Central memory CD8-positive, alpha-beta T cell (primary cell): ENCODE data around the gene SUSD4.

Experiments used
- ATAC-seq: fragments of 150-1000 bp; cut with Tn5 transposase; replicated peaks from 2 replicates; pipeline ENCODE4 v1.10.0; 2022; ENCODE audit warnings: mild to moderate bottlenecking, moderate FRiP score, moderate number of reproducible peaks; ENCODE audit not compliant: poor library complexity, severe bottlenecking; ENCODE audit errors: extremely low read depth
- DNase-seq, 2 donors: peaks; one replicate each; pipeline ENCODE4 v3.0.0; 2021; ENCODE audit warnings: low spot score in 2 of 2
- H3K27ac Mint-ChIP-seq: one replicate; pipeline ENCODE4 v1.8.0; 2022; ENCODE audit warnings: low read depth, mild to moderate bottlenecking, moderate library complexity, mixed read lengths
- H3K27me3 Mint-ChIP-seq: one replicate; pipeline ENCODE4 v1.8.0; 2022; ENCODE audit warnings: mixed read lengths
- H3K36me3 Mint-ChIP-seq: one replicate; pipeline ENCODE4 v1.8.0; 2022; ENCODE audit warnings: mild to moderate bottlenecking, moderate library complexity, mixed read lengths; ENCODE audit not compliant: insufficient read depth
- H3K4me1 Mint-ChIP-seq: one replicate; pipeline ENCODE4 v1.8.0; 2022; ENCODE audit warnings: mixed read lengths
- H3K4me3 Mint-ChIP-seq: one replicate; pipeline ENCODE4 v1.8.0; 2022; ENCODE audit warnings: mild to moderate bottlenecking, moderate library complexity, mixed read lengths
- H3K9me3 Mint-ChIP-seq: one replicate; pipeline ENCODE4 v1.8.0; 2022; ENCODE audit warnings: mixed read lengths

The SUSD4 gene

DNA sequence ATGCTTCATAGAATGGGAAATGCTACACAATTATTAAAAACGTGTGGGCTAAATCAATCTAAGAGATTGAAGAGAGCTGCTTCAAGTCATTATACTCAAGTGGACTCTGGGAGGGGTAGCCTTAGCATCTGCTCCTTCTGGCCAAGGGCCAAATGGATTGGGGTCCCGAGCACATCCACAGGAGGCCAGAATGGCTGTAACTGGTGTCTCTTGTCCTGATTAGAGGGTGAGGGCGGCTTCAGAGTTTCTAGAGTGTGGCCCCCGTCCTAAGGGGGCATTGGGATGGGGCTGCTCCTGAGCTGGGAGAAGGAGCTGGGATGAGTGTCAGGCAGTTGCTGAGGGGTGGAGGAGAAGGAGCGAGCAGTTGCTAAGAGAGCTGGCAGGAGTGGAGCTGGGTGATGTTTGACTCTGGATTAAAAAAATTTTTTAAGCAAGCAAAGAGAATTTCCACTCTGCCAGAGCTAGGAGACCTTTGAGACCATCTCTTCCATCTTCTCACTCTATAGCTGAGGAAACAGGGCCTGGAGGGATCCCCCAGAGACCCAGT is 149.6 kb downstream of the SUSD4 start:
- ATAC-seq (no peak), DNase-seq (no peak)
- H3K4me3 Mint-ChIP-seq, result no peak overlapping the region
- peaks cover 7% of the 10 kb centered on the region for H3K27me3 Mint-ChIP-seq
- no peaks in the 10 kb centered on the region for H3K36me3 Mint-ChIP-seq
- peaks cover 11% of the 10 kb centered on the region for H3K9me3 Mint-ChIP-seq
- no peaks in the 10 kb centered on the region for H3K4me1 Mint-ChIP-seq
- H3K27ac Mint-ChIP-seq, result no peak overlapping the region

- DNase-seq (no peak), ATAC-seq (no peak)
- Mint-ChIP-seq H3K27me3 (peaks cover 15% of the 10 kb centered on the region), H3K4me3 (no peak overlapping the region), H3K9me3 (no peaks in the 10 kb centered on the region), H3K4me1 (no peaks in the 10 kb centered on the region), H3K36me3 (no peaks in the 10 kb centered on the region), H3K27ac (no peak overlapping the region)
Measured at GRCh38 chr1:223212441-223212840, 151.5 kb downstream of the SUSD4 start.

- ATAC-seq (no peak), DNase-seq (no peak)
- H3K4me3 Mint-ChIP-seq, result no peak overlapping the region
- no peaks in the 10 kb centered on the region for H3K4me1 Mint-ChIP-seq
- no peak overlapping the region for H3K27ac Mint-ChIP-seq
- H3K27me3 Mint-ChIP-seq, result peaks cover 15% of the 10 kb centered on the region
- no peaks in the 10 kb centered on the region for H3K36me3 Mint-ChIP-seq
- H3K9me3 Mint-ChIP-seq, result no peaks in the 10 kb centered on the region
Measured at GRCh38 chr1:223211323-223211985, 152.5 kb downstream of the SUSD4 start.

- Mint-ChIP-seq H3K4me1 (no peaks in the 10 kb centered on the region), H3K27me3 (peaks cover 18% of the 10 kb centered on the region), H3K4me3 (no peak overlapping the region), H3K9me3 (no peaks in the 10 kb centered on the region), H3K27ac (no peak overlapping the region), H3K36me3 (no peaks in the 10 kb centered on the region)
- DNase-seq, result no peak
- no peak for ATAC-seq
Measured at GRCh38 chr1:223210788-223211120, 153.2 kb downstream of the SUSD4 start.

DNA sequence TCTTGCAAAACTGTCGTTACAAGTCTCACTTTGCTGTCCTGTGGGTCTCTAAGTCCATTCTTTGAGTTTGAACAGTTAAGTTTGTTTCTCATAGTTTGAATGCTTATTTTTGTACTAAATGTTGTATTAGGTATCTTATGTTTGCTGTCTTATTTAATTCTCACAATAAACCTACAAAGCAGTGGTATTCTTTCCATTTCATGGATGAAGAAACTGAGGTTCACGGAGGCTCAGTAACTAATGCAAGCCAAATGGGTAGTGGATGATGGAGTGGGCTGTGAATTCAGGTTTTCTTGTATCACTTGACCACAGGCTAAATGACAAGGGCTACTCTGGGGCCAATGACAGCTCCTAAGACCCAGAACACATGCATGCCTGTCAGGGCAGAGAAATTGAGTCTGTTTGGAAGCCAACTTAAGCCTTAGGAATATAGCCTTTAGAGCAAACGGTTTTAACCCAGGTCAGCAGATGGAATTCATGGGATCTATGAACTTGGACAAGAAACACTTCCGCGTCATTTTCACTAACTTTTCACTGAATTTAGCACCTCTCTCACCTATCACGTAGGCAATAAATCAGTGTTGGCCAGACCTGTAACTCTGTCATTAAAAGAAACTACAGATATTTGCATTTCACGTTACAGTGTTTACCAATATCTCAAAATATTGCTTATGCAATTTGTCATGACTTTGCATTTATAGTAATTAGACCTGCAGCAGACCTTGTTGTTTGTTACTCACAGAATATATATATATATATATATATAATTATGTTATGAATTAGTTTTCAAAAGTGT is 153.8 kb downstream of the SUSD4 start:
- DNase-seq (no peak), ATAC-seq (no peak)
- no peaks in the 10 kb centered on the region for H3K9me3 Mint-ChIP-seq

DNA sequence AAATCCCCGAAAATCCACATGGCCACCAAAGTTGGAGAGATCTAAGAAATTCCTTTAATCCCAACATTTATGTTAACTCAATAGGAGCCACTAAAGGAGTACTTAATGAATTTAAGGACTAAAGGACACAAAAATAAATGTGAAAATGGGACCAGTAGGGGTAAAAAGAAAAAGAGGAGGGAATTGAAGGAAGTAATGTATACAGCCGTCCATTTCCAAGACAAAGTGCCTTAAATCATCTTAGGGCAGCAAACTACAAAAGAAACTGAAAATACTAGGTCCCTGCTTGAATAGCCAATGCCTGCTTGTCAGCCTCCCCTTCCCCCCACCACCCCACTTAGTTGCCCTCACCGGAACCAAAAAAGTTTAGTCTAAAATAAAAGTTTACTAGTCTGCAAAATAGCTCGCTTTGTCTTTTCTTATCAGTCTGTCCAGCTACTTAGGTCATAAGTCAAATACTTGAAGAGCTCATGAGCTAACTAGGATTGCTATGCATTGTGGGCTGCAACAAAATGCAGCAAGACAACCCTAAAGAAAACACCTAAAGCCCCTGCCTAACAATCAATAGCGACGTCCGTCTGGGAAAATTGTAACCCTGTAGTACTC is 154.6 kb downstream of the SUSD4 start:
- DNase-seq, result no peak
- no peak for ATAC-seq
- Mint-ChIP-seq H3K4me3 (no peak overlapping the region), H3K4me1 (no peaks in the 10 kb centered on the region), H3K36me3 (no peaks in the 10 kb centered on the region), H3K27me3 (peaks cover 24% of the 10 kb centered on the region), H3K9me3 (no peaks in the 10 kb centered on the region), H3K27ac (no peak overlapping the region)

More for the DNA sequence above, 153.8 kb downstream of the SUSD4 start:
- Mint-ChIP-seq H3K27ac (no peak overlapping the region), H3K4me3 (no peak overlapping the region), H3K4me1 (no peaks in the 10 kb centered on the region), H3K36me3 (no peaks in the 10 kb centered on the region), H3K27me3 (peaks cover 24% of the 10 kb centered on the region)

DNA sequence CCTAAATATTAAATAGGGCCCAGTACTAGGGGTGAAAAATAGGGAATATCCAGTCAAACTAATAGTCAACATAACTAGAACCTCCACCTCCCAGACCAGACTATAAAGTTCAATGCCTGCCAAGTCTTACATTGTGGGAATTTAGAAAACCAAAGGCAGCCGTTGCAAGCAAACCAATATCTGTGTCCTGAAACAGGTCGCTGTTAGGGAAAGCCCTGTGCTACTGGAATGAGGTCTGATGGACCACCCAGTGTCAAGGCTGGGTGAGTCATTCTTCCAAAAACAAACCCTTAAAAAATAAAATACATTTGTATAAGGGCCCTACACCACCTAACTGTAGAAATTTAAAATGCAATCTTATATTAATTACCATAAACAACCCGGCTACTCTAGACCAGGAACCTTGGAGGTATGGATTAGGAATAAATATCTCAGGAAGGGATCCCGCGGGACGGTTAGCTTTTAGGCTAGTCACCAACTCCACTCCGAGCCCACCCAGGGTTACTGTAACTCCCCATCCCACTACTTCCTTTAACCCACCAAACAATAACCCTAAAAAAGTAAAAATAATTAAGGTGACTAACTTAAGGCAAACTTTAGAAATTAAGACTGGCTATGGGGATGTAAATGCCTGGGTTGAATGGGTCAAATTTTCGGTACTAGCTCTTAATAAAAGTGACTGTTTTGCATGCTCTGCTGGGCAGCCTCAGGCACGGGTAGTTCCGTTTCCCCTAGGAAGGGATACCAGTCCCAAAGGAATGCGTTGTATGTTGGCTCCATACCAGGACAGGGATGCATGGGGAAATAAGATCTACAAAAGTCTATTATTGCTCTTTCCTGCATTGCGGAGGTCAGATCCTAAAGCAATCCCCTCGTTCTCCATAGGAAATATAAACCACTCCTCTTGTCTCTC is 155.6 kb downstream of the SUSD4 start:
- no peak overlapping the region for H3K4me3 Mint-ChIP-seq
- H3K4me1 Mint-ChIP-seq, result no peaks in the 10 kb centered on the region
- H3K27me3 Mint-ChIP-seq, result peaks cover 29% of the 10 kb centered on the region
- no peak overlapping the region for H3K27ac Mint-ChIP-seq
- DNase-seq, result no peak
- H3K36me3 Mint-ChIP-seq, result no peaks in the 10 kb centered on the region
- no peaks in the 10 kb centered on the region for H3K9me3 Mint-ChIP-seq
- ATAC-seq, result no peak

DNA sequence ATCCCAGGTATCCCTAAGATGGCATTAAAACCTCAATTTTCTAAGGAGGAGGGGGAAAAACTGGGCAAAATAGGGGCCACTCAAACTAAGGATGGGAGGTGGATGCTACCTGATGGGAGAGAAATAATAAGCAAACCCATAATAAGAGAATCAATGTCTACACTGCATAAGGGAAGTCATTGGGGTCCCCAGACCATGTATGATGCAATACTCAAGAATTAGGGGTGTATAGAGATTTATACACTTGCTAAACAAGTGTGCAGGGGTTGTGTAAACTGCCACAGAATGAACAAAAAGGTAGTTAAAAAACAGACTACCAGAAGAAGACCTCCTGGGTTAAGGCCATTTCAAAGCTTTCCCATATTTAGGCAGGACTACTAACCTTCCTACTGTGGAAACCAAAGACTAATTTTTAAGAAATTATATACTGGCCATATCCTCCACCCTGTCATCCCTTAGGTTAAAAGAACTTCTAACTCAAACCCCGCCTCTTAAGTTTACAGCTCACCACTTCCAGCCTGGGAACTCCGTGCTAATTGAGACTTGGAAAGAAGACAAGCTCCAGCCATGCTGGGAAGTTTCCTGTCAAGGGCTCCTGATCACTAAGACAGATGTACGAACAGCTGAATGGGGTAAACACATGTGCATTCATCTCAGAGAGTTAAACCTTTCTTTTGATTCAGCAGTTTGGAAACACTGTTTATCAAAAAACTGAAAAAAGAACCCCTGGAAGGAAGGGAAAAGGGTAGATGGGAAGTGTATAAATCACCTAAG is 156.5 kb downstream of the SUSD4 start:
- Mint-ChIP-seq H3K4me1 (no peaks in the 10 kb centered on the region), H3K36me3 (no peaks in the 10 kb centered on the region), H3K27me3 (peaks cover 36% of the 10 kb centered on the region), H3K4me3 (no peak overlapping the region), H3K27ac (no peak overlapping the region), H3K9me3 (no peaks in the 10 kb centered on the region)
- ATAC-seq (no peak), DNase-seq (no peak)

DNA sequence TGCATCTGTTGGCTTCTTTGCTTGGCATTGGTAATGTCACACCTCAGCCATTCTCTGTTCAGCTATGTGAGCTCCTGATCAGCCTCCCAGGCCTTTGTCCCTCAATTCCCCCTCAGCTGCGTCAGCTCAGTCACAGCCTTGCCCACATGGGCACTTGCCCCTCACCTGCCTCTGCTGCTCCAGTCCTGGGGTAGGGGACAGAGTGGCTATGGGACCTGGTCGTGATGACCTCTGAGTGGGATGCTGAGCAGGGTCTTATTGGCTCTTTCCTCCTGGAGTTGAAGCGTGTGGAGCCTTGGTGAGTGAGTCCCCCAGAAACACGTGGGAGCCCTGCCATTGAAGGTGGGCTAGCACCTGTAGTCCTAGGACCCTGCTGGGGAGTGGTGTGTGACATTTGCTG is 159.6 kb downstream of the SUSD4 start:
- ATAC-seq (no peak), DNase-seq (no peak)
- Mint-ChIP-seq H3K27me3 (peaks cover 53% of the 10 kb centered on the region), H3K9me3 (no peaks in the 10 kb centered on the region), H3K27ac (no peak overlapping the region), H3K4me3 (no peak overlapping the region), H3K4me1 (no peaks in the 10 kb centered on the region), H3K36me3 (peaks cover 2% of the 10 kb centered on the region)

DNA sequence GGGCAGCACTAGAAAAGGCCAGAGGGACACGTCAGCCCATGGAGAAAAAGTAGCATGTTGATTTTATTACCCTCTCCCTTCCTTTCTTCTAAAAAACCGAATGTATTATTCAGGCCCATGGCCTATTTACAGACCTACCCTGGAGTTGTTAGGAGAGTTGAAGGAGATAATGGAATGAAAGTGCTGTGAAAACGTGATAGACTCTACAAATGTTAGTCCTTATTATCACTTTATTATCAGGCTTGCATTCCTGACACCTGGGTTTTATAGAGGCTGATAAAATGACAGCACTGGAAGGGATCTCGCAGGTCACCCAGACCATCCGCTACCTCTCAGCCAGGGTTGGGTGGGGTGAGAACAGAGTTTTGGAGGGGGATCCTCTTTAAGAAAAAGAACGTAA is 160.3 kb downstream of the SUSD4 start:
- Mint-ChIP-seq H3K36me3 (peaks cover 2% of the 10 kb centered on the region), H3K4me3 (no peak overlapping the region), H3K27me3 (peaks cover 47% of the 10 kb centered on the region), H3K9me3 (no peaks in the 10 kb centered on the region), H3K4me1 (no peaks in the 10 kb centered on the region), H3K27ac (no peak overlapping the region)
- DNase-seq, result no peak
- no peak for ATAC-seq

DNA sequence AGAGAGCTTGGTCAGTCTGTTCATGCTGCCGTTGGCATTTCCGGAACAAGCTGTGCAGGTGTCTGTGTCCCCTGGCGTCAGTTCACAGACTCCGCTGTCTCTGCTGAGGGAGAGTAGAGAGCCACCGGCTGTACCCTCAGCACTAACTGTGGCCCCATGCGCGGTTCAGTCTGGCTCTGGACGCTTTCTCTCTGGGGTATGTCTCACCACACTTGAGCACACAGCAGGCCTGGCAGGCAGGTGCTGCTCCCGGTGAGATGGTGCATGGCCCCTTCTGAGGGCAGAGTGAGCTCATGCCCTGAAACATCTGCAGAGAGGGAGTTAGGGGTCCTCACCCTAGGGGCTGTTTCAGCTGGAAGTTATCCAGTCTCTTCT is 161.0 kb downstream of the SUSD4 start:
- no peaks in the 10 kb centered on the region for H3K9me3 Mint-ChIP-seq
- DNase-seq (no peak), ATAC-seq (no peak)
- H3K27ac Mint-ChIP-seq, result no peak overlapping the region
- H3K4me1 Mint-ChIP-seq, result no peaks in the 10 kb centered on the region
- peaks cover 2% of the 10 kb centered on the region for H3K36me3 Mint-ChIP-seq
- peaks cover 45% of the 10 kb centered on the region for H3K27me3 Mint-ChIP-seq
- H3K4me3 Mint-ChIP-seq, result no peak overlapping the region
